ENCODE results near the gene GRIPAP1. TPM values are rescaled to one million over a fixed set of nuclear protein-coding genes. Genes with fewer than 3 reads are reported as not detected.

The GRIPAP1 gene
- total RNA-seq, 3 donors from 2014 or later (not counting 1 experiment from before 2014, with no cell fraction given) = 120 to 141 (median 131) TPM

- H3K4me3 ChIP-seq (ENCODE audit: low read length) = no peak overlapping the region
- ATAC-seq (no peak), DNase-seq (no peak)
- Mint-ChIP-seq H3K4me3 (peak overlapping the region; percentile 14), H3K9me3 (no peaks in the 10 kb centered on the region), H3K27me3 (ENCODE audit: low read depth in 2 of 2) (peaks cover 0 to 7% of the 10 kb centered on the region in 2 donors), H3K36me3 (no peaks in the 10 kb centered on the region), H3K4me1 (peaks cover 10 to 32% of the 10 kb centered on the region in 2 donors), H3K27ac (peak overlapping the region; percentile 79 to 100)
- intact Hi-C loops (cut with micrococcal nuclease) = no loop called here
- no peak for TF ChIP-seq CTCF (IDR thresholded peaks at IDR 0.05)
- no peaks in the 10 kb centered on the region for H3K9me3 ChIP-seq (ENCODE audit: control insufficient read depth, insufficient read depth, low read length)
- H3K4me1 ChIP-seq (ENCODE audit: control insufficient read depth, insufficient read depth, low read length) = peaks cover 23% of the 10 kb centered on the region
- no peak overlapping the region for H3K27ac ChIP-seq (ENCODE audit: low read length)
- H3K27me3 ChIP-seq (ENCODE audit: control insufficient read depth, insufficient read depth, low read length) = no peaks in the 10 kb centered on the region
- H3K36me3 ChIP-seq (ENCODE audit: control insufficient read depth, insufficient read depth, low read length) = peaks cover 9% of the 10 kb centered on the region
- WGBS (ENCODE audit: insufficient coverage) = 27% methylated on average over 2 of the region's 2 CpGs
These were observed 41.8 kb downstream of the GRIPAP1 start for GRCh38 chrX:48960291-48960690.

GRCh38 chrX:48958635-48959094 is 43.4 kb downstream of the GRIPAP1 start:
- peak overlapping the region; percentile 98 for H3K27ac ChIP-seq (ENCODE audit: low read length)
- H3K36me3 Mint-ChIP-seq = no peaks in the 10 kb centered on the region
- peaks cover 18 to 41% of the 10 kb centered on the region in 2 donors for H3K4me1 Mint-ChIP-seq
- H3K36me3 ChIP-seq (ENCODE audit: control insufficient read depth, insufficient read depth, low read length) = peaks cover 20% of the 10 kb centered on the region
- TF ChIP-seq CTCF (IDR thresholded peaks at IDR 0.05) = no peak
- WGBS (ENCODE audit: insufficient coverage) = 0% methylated on average over 21 of the region's 21 CpGs
- ATAC-seq (no peak), DNase-seq (peak in 1 of 2 donors; percentile 55)
- peaks cover 36% of the 10 kb centered on the region for H3K4me1 ChIP-seq (ENCODE audit: control insufficient read depth, insufficient read depth, low read length)
- H3K9me3 Mint-ChIP-seq = no peaks in the 10 kb centered on the region
- H3K4me3 ChIP-seq (ENCODE audit: low read length) = peak overlapping the region; percentile 57
- intact Hi-C loops (cut with micrococcal nuclease) = loop anchor here (1.0 to 5.0 kb wide), 6 partner anchors 39 to 1301 kb away; partner anchors contain the start of genes GRIPAP1, HDAC6, PIM2 and PQBP1
- H3K4me3 Mint-ChIP-seq = peak overlapping the region; percentile 96
- H3K27me3 ChIP-seq (ENCODE audit: control insufficient read depth, insufficient read depth, low read length) = no peaks in the 10 kb centered on the region
- peak overlapping the region; percentile 100 for H3K27ac Mint-ChIP-seq
- H3K9me3 ChIP-seq (ENCODE audit: control insufficient read depth, insufficient read depth, low read length) = no peaks in the 10 kb centered on the region
- peaks cover 0 to 7% of the 10 kb centered on the region in 2 donors for H3K27me3 Mint-ChIP-seq (ENCODE audit: low read depth in 2 of 2)

GRCh38 chrX:48957827-48958634 is 44.0 kb downstream of the GRIPAP1 start:
- Histone ChIP-seq H3K27ac (ENCODE audit: low read length) (peak overlapping the region; percentile 98), H3K4me1 (ENCODE audit: control insufficient read depth, insufficient read depth, low read length) (peaks cover 42% of the 10 kb centered on the region), H3K36me3 (ENCODE audit: control insufficient read depth, insufficient read depth, low read length) (peaks cover 22% of the 10 kb centered on the region), H3K27me3 (ENCODE audit: control insufficient read depth, insufficient read depth, low read length) (no peaks in the 10 kb centered on the region), H3K4me3 (ENCODE audit: low read length) (peak overlapping the region; percentile 57), H3K9me3 (ENCODE audit: control insufficient read depth, insufficient read depth, low read length) (no peaks in the 10 kb centered on the region)
- Mint-ChIP-seq H3K9me3 (no peaks in the 10 kb centered on the region), H3K27me3 (ENCODE audit: low read depth in 2 of 2) (peaks cover 0 to 7% of the 10 kb centered on the region in 2 donors), H3K4me3 (peak overlapping the region; percentile 96), H3K36me3 (no peaks in the 10 kb centered on the region), H3K27ac (peak overlapping the region; percentile 100), H3K4me1 (peaks cover 24 to 45% of the 10 kb centered on the region in 2 donors)
- intact Hi-C loops (cut with micrococcal nuclease) = loop anchor here (1.0 to 5.0 kb wide), 7 partner anchors 21 to 1301 kb away; partner anchors contain the start of genes GRIPAP1, HDAC6, PIM2 and PQBP1
- TF ChIP-seq CTCF (IDR thresholded peaks at IDR 0.05) = no peak
- ATAC-seq (peak; percentile 75 to 88 (median 79)), DNase-seq (peak; percentile 88 to 97)
- WGBS (ENCODE audit: insufficient coverage) = 0% methylated on average over 56 of the region's 66 CpGs
